Measurements from ENCODE around the gene OPTN. TPM values are rescaled to one million over a fixed set of nuclear protein-coding genes. Genes with fewer than 3 reads are reported as not detected.

Gene OPTN
- polyA plus RNA-seq, 1 donor from 2014 or later = 38.2 TPM

GRCh38 chr10:13184730-13185514 lies 85.0 kb downstream of the OPTN start:
- Histone ChIP-seq H2AFZ (ENCODE audit: low read depth, low read length) (no peak overlapping the region), H3K27ac (ENCODE audit: low read length) (no peak overlapping the region), H3K9ac (ENCODE audit: low read length) (no peak overlapping the region), H3K4me2 (ENCODE audit: low read length) (no peak overlapping the region), H3K4me3 (ENCODE audit: low read length) (no peak overlapping the region), H3K9me3 (ENCODE audit: low read length) (no peaks in the 10 kb centered on the region), H3F3A (ENCODE audit: insufficient read depth, low read length, poor library complexity, severe bottlenecking) (no peaks in the 10 kb centered on the region), H4K20me1 (ENCODE audit: insufficient read depth) (no peaks in the 10 kb centered on the region), H3K36me3 (ENCODE audit: insufficient read depth, low read length) (no peaks in the 10 kb centered on the region), H3K79me2 (replicated peaks; ENCODE audit: insufficient read depth, low read length) (no peaks in the 10 kb centered on the region), H3K27me3 (ENCODE audit: insufficient read depth, low read depth, low read length) (no peaks in the 10 kb centered on the region), H3K9me2 (ENCODE audit: insufficient read depth, low read length) (no peaks in the 10 kb centered on the region)
- TF ChIP-seq TAF1 (IDR thresholded peaks at IDR 0.05; ENCODE audit: low read depth) (no peak), REST (IDR thresholded peaks at IDR 0.05; ENCODE audit: borderline replicate concordance) (no peak), EP300 (conservative IDR thresholded peaks at IDR 0.05; ENCODE audit: poor library complexity, severe bottlenecking) (no peak)
- TF ChIP-seq, protein P1, sequence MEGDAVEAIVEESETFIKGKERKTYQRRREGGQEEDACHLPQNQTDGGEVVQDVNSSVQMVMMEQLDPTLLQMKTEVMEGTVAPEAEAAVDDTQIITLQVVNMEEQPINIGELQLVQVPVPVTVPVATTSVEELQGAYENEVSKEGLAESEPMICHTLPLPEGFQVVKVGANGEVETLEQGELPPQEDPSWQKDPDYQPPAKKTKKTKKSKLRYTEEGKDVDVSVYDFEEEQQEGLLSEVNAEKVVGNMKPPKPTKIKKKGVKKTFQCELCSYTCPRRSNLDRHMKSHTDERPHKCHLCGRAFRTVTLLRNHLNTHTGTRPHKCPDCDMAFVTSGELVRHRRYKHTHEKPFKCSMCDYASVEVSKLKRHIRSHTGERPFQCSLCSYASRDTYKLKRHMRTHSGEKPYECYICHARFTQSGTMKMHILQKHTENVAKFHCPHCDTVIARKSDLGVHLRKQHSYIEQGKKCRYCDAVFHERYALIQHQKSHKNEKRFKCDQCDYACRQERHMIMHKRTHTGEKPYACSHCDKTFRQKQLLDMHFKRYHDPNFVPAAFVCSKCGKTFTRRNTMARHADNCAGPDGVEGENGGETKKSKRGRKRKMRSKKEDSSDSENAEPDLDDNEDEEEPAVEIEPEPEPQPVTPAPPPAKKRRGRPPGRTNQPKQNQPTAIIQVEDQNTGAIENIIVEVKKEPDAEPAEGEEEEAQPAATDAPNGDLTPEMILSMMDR (IDR thresholded peaks at IDR 0.05; ENCODE audit: poor library complexity, severe bottlenecking) = no peak

DNA sequence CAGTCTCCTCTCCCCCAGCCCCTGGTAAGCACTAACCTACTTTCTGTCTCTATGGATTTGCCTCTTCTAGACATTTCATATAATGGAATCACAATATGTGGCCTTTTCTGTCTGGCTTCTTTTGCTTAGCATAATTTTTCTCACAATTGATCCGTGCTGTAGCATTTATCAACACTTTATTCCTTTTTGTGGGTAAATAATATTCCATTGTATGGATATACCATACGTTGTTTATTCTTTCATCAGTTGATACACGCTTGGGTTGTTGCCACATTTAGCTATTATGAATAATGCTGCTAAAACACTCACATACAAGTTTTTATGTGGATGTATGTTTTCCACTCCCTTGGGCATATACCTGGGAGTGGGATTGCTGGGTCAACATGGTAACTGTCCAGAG lies 87.2 kb downstream of the OPTN start:
- no peak overlapping the region for H2AFZ ChIP-seq (ENCODE audit: low read depth, low read length)
- H3K27me3 ChIP-seq (ENCODE audit: insufficient read depth, low read depth, low read length) = no peaks in the 10 kb centered on the region
- no peaks in the 10 kb centered on the region for H3K36me3 ChIP-seq (ENCODE audit: insufficient read depth, low read length)
- no peak overlapping the region for H3K9ac ChIP-seq (ENCODE audit: low read length)
- no peaks in the 10 kb centered on the region for H3F3A ChIP-seq (ENCODE audit: insufficient read depth, low read length, poor library complexity, severe bottlenecking)
- H3K4me3 ChIP-seq (ENCODE audit: low read length) = no peak overlapping the region
- no peak overlapping the region for H3K27ac ChIP-seq (ENCODE audit: low read length)
- H3K9me2 ChIP-seq (ENCODE audit: insufficient read depth, low read length) = no peaks in the 10 kb centered on the region
- H3K79me2 ChIP-seq (replicated peaks; ENCODE audit: insufficient read depth, low read length) = no peaks in the 10 kb centered on the region
- H3K9me3 ChIP-seq (ENCODE audit: low read length) = no peaks in the 10 kb centered on the region
- no peak overlapping the region for H3K4me2 ChIP-seq (ENCODE audit: low read length)
- H4K20me1 ChIP-seq (ENCODE audit: insufficient read depth) = no peaks in the 10 kb centered on the region
- no peak for TF ChIP-seq EZH2 (IDR thresholded peaks at IDR 0.05; ENCODE audit: borderline replicate concordance, insufficient read depth, low read length, poor library complexity, severe bottlenecking)
- no peak for TF ChIP-seq REST (IDR thresholded peaks at IDR 0.05; ENCODE audit: borderline replicate concordance)
- no peak for TF ChIP-seq SMC3 (conservative IDR thresholded peaks at IDR 0.05; ENCODE audit: poor library complexity)
- no peak for TF ChIP-seq EP300 (conservative IDR thresholded peaks at IDR 0.05; ENCODE audit: poor library complexity, severe bottlenecking)
- TF ChIP-seq MXI1 (conservative IDR thresholded peaks at IDR 0.05; ENCODE audit: poor library complexity, severe bottlenecking) = no peak
- TF ChIP-seq TAF1 (IDR thresholded peaks at IDR 0.05; ENCODE audit: low read depth) = no peak
- TF ChIP-seq, protein P1 (IDR thresholded peaks at IDR 0.05; ENCODE audit: poor library complexity, severe bottlenecking) = no peak
- no peak for TF ChIP-seq POLR2AphosphoS5 (IDR thresholded peaks at IDR 0.05)
